GM18873 (cell line): Measurements from ENCODE around the gene KCTD17.
"Not testable (repeated sequence)": the region's sequence is repeated elsewhere in the genome, so short reads cannot be mapped to it uniquely, and the experiment has no call there.

Source experiments
- ATAC-seq: cut with Tn5 transposase; IDR thresholded peaks from one replicate; pipeline ENCODE4 v1.9.1; 2021; ENCODE audit warnings: mild to moderate bottlenecking, moderate library complexity, moderate number of reproducible peaks; ENCODE audit not compliant: unreplicated experiment, low FRiP score

Gene KCTD17

GRCh38 chr22:37057796-37058510, 6.4 kb downstream of the KCTD17 start:
- ATAC-seq: no peak

GRCh38 chr22:37058917-37059701, 7.6 kb downstream of the KCTD17 start:
- ATAC-seq: no peak

- ATAC-seq: no peak
Measured at GRCh38 chr22:37059876-37060449, 8.4 kb downstream of the KCTD17 start.

- no peak for ATAC-seq
Measured at GRCh38 chr22:37060801-37061610, 9.5 kb downstream of the KCTD17 start.

- ATAC-seq: no peak
Measured at GRCh38 chr22:37061611-37062375, 10.3 kb downstream of the KCTD17 start.

GRCh38 chr22:37062376-37062675, 10.8 kb downstream of the KCTD17 start:
- no peak for ATAC-seq

GRCh38 chr22:37062702-37063381, 11.3 kb downstream of the KCTD17 start:
- ATAC-seq: no peak

GRCh38 chr22:37063431-37064420, 12.2 kb downstream of the KCTD17 start:
- no peak for ATAC-seq

- ATAC-seq: no peak
Measured at GRCh38 chr22:37064553-37064952, 13.0 kb downstream of the KCTD17 start.

GRCh38 chr22:37065180-37065579, 13.6 kb downstream of the KCTD17 start:
- ATAC-seq: no peak

- ATAC-seq: no peak
Measured at GRCh38 chr22:37065961-37066360, 14.4 kb downstream of the KCTD17 start.

- ATAC-seq: no peak
Measured at GRCh38 chr22:37067428-37067827, 15.9 kb downstream of the KCTD17 start.

GRCh38 chr22:37068859-37069258, 17.3 kb downstream of the KCTD17 start:
- no peak for ATAC-seq

GRCh38 chr22:37069319-37069718, 17.8 kb downstream of the KCTD17 start:
- ATAC-seq: no peak

GRCh38 chr22:37069719-37070118, 18.2 kb downstream of the KCTD17 start:
- ATAC-seq: no peak

GRCh38 chr22:37070334-37070733, 18.8 kb downstream of the KCTD17 start:
- no peak for ATAC-seq

- no peak for ATAC-seq
Measured at GRCh38 chr22:37070744-37071143, 19.2 kb downstream of the KCTD17 start.

- not testable (repeated sequence) for ATAC-seq
Measured at GRCh38 chr22:37071850-37072592, 20.5 kb downstream of the KCTD17 start.
